GM18498 (cell line): ENCODE results near the gene SLC17A1.
"Not testable (repeated sequence)": the region's sequence is repeated elsewhere in the genome, so short reads cannot be mapped to it uniquely, and the experiment has no call there.

Source experiments
- ATAC-seq: cut with Tn5 transposase; IDR thresholded peaks from one replicate; pipeline ENCODE4 v1.9.1; 2021; ENCODE audit warnings: mild to moderate bottlenecking, moderate library complexity; ENCODE audit not compliant: unreplicated experiment

SLC17A1 gene

GRCh38 chr6:25757936-25758642, 73.8 kb downstream of the SLC17A1 start:
- ATAC-seq: no peak

DNA sequence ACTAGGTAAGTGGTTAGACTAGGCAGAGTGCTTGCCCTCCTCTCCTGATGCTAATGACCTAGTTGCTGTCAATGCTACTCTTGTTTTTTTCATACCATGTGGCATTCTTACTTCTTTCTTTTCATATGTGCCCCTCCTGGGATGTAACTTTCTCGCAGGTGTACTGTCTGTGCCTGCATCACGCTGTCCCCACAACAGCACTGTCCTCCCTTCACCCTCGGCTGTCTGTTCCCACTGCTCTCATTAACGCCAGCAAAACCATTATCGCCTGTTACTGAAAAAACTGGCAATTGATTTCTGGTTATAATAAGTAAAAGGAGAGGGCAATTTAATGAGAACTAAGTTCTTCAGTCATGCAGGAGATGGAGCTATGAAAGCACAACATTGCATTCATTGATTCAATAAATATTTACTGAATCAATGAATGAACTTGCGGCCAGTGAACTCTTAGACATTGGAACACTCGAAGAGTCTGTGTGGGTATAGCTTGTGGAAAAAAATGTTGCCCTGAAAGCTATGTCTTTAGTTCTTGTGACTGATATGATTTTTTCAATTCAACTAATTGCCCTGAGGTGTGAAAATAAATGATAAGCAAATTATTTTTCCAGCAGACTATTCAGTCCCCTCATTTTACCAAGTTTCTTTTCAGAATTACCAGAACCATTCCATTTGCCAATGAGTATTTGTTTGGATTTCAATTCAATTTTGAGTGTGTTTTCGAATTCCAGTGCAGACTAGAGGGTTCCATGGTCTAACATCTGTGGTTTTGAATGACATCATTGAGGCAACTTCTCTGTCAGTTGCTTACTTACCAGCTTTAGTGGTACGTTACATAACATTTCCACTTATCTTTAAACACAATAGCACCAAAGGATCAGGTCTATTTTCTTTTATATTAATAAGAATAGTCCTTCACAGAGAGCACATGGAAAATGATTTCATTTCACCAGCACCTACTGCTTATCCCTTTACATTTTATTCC, 75.2 kb downstream of the SLC17A1 start:
- no peak for ATAC-seq

GRCh38 chr6:25755483-25755882, 76.4 kb downstream of the SLC17A1 start:
- no peak for ATAC-seq

DNA sequence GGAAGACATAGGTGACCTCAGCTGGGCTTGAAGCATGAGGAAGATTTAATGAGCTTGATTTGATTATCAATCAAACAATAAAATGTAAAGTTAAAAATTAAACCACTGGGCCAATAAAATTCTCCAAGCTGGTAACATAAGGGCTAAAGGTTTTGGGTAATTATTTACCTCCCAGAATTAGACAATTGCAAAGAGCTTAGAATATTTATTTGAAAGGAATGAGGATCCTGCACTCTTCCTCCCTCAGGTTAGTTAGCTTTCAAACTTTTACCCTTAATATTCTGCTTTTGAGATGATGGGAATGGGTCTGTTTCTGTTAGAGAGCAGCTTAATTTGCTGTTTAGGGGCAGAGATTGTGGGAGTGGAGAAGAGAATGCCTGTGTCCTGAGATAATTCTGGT, 77.3 kb downstream of the SLC17A1 start, which contains the start of gene SLC17A4:
SLC17A4 (plus strand) TSS at position 208 of the 400 bp plus-strand sequence. CDS start 7,221 bp downstream, outside the sequence.
- ATAC-seq: no peak

- ATAC-seq: no peak
These were observed 78.8 kb downstream of the SLC17A1 start for GRCh38 chr6:25753079-25753478.

- no peak for ATAC-seq
These were observed 80.9 kb downstream of the SLC17A1 start for GRCh38 chr6:25750906-25751305.

DNA sequence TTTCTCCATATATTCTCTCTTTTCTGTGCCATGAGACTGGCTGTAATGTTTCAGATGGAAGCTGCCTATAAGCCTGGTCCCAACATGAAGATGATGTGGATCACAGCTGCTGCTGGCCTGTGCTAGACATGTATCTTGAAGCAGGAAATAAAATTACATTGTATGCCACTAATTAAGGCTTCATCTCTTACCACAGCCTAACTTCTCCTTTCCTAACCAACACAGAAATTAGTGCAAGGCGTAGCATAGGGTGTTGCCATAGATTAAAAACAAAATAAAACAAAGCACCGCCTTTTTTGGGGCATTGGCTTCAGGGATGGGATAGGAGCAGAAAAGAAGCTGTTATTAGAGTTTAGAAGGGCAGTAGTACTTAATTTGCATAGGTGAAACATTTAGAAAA, 82.0 kb downstream of the SLC17A1 start:
- ATAC-seq: no peak

DNA sequence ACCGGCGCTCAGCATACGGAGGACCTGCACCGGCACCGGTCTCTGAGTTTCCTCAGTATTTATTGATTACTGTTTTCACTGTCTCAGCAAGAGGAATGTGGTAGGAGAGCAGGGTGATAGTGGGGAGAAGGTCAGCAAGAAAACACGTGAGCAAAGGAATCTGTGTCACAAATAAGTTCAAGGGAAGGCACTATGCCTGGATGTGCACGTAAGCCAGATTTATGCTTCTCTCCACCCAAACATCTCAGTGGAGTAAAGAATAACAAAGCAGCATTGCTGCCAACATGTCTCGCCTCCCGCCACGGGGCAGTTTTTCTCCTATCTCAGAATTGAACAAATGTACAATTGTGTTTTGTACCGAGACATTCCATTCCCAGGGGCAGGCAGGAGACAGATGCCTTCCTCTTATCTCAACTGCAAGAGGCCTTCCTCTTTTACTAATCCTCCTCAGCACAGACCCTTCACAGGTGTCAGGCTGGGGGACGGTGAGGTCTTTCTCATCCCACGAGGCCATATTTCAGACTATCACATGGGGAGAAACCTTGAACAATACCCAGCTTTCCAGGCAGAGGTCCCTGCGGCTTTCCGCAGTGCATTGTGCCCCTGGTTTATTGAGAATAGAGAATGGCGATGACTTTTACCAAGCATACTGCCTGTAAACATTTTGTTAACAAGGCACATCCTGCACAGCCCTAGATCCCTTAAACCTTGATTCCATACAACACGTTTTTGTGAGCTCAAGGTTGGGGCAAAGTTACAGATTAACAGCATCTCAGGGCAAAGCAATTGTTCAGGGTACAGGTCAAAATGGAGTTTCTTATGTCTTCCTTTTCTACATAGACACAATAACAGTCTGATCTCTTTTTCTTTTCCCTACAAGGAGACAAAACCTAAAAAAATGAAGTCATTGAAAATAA, 83.0 kb downstream of the SLC17A1 start:
- not testable (repeated sequence) for ATAC-seq

DNA sequence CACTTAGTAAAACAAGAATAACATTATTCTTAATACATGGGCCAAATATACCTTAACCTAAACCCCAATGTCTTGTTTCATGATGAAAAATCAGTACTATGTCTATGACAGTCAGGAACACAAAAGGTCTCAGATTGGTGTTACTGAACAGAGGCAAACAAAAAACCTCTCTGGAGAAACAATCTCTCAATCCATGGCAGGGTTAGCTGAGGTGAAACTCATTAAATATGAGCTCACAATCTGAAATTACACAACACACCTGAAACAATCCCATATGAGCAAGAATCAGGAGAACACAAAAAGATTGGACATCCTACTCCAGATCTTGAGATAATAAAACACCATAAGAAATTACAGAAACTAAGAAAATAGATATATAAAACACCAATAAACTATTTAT, 83.8 kb downstream of the SLC17A1 start:
- ATAC-seq: no peak

- no peak for ATAC-seq
These were observed 84.4 kb downstream of the SLC17A1 start for GRCh38 chr6:25747477-25747876.

DNA sequence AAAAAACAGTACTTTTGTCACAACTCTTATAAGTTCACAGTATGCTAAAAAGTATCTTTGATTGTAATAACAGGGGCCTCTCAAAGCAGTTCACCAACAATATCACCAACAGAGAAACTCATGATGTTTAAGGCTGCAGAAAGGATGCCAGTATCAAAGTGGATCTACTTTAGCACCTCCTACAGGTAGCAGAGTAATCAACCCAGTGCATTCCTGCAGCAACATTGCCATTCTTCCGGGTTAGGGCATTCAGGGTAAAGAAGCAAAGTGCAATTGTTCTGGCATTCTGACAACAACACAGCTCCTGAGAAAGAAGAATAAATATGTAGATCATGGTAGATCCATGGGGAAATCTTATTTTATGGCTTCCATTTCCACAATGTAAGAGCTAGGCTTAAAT, 84.9 kb downstream of the SLC17A1 start:
- no peak for ATAC-seq

GRCh38 chr6:25745836-25746235, 86.0 kb downstream of the SLC17A1 start:
- no peak for ATAC-seq

- ATAC-seq: no peak
These were observed 88.0 kb downstream of the SLC17A1 start for GRCh38 chr6:25743868-25744267.

DNA sequence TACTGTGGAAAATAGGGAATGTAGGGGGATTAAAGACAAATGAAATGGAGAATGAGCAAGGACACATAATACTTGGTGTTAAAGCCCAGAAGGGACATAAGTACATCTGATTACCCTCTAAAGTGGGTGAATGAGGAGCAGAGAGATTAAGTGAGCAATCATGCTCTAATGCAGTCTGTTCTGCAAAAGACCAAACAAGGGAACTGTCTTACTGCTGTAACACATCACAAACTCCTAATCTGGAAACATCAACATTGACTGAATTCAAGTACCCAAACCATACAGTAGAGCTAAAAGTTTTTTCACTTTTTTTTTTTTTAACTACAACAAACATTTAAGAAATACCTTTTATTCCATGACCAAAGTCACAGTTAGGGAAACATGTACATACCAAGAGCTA, 96.6 kb downstream of the SLC17A1 start:
- ATAC-seq: no peak
